ENCODE results near the gene RLN3. TPM values are rescaled to one million over a fixed set of nuclear protein-coding genes. Genes with fewer than 3 reads are reported as not detected.
A peak's percentile ranks its signal among the peaks of the same experiment; 100 is the strongest.

Gene RLN3
- total RNA-seq: not detected in 2 replicates
- long read RNA-seq: 0 reads

- no peak for DNase-seq (ENCODE audit: extremely low spot score, unreplicated experiment)
- Mint-ChIP-seq H3K4me1 (ENCODE audit: unreplicated experiment) (peaks cover 9% of the 10 kb centered on the region), H3K27me3 (ENCODE audit: unreplicated experiment) (peaks cover 7% of the 10 kb centered on the region), H3K27ac (ENCODE audit: unreplicated experiment) (no peak within 1 kb of the TSS), H3K4me3 (ENCODE audit: unreplicated experiment) (no peak within 1 kb of the TSS), H3K36me3 (ENCODE audit: unreplicated experiment) (no peaks in the 10 kb centered on the region), H3K9me3 (ENCODE audit: unreplicated experiment) (no peaks in the 10 kb centered on the region)
- TF ChIP-seq CTCF (IDR thresholded peaks at IDR 0.05): no peak
These were observed at the start of gene RLN3 for GRCh38 chr19:14027856-14028450. Gene RLN3 (plus strand): TSS chr19:14028148. CDS start chr19:14028205, 57 bp downstream.

GRCh38 chr19:13978351-13979243, 49.4 kb upstream of the RLN3 start:
- Mint-ChIP-seq H3K9me3 (ENCODE audit: unreplicated experiment) (no peaks in the 10 kb centered on the region), H3K27me3 (ENCODE audit: unreplicated experiment) (no peaks in the 10 kb centered on the region), H3K36me3 (ENCODE audit: unreplicated experiment) (peaks cover 19% of the 10 kb centered on the region), H3K4me1 (ENCODE audit: unreplicated experiment) (peaks cover 4% of the 10 kb centered on the region), H3K27ac (ENCODE audit: unreplicated experiment) (no peak overlapping the region), H3K4me3 (ENCODE audit: unreplicated experiment) (peak overlapping the region; percentile 48)
- no peak for TF ChIP-seq CTCF (IDR thresholded peaks at IDR 0.05)
- DNase-seq (ENCODE audit: extremely low spot score, unreplicated experiment): no peak

- H3K9me3 Mint-ChIP-seq (ENCODE audit: unreplicated experiment): no peaks in the 10 kb centered on the region
- no peak for DNase-seq (ENCODE audit: extremely low spot score, unreplicated experiment)
- peaks cover 4% of the 10 kb centered on the region for H3K4me1 Mint-ChIP-seq (ENCODE audit: unreplicated experiment)
- H3K36me3 Mint-ChIP-seq (ENCODE audit: unreplicated experiment): peaks cover 14% of the 10 kb centered on the region
- H3K27ac Mint-ChIP-seq (ENCODE audit: unreplicated experiment): no peak overlapping the region
- H3K27me3 Mint-ChIP-seq (ENCODE audit: unreplicated experiment): no peaks in the 10 kb centered on the region
- no peak for TF ChIP-seq CTCF (IDR thresholded peaks at IDR 0.05)
- H3K4me3 Mint-ChIP-seq (ENCODE audit: unreplicated experiment): no peak overlapping the region
These were observed 48.7 kb upstream of the RLN3 start for GRCh38 chr19:13979244-13979615.

- H3K4me1 Mint-ChIP-seq (ENCODE audit: unreplicated experiment): peaks cover 4% of the 10 kb centered on the region
- H3K27ac Mint-ChIP-seq (ENCODE audit: unreplicated experiment): no peak overlapping the region
- no peak overlapping the region for H3K4me3 Mint-ChIP-seq (ENCODE audit: unreplicated experiment)
- DNase-seq (ENCODE audit: extremely low spot score, unreplicated experiment): no peak
- peaks cover 11% of the 10 kb centered on the region for H3K36me3 Mint-ChIP-seq (ENCODE audit: unreplicated experiment)
- TF ChIP-seq CTCF (IDR thresholded peaks at IDR 0.05): no peak
- H3K27me3 Mint-ChIP-seq (ENCODE audit: unreplicated experiment): no peaks in the 10 kb centered on the region
- H3K9me3 Mint-ChIP-seq (ENCODE audit: unreplicated experiment): no peaks in the 10 kb centered on the region
These were observed 48.3 kb upstream of the RLN3 start for GRCh38 chr19:13979686-13980085.

- H3K4me1 Mint-ChIP-seq (ENCODE audit: unreplicated experiment): peaks cover 6% of the 10 kb centered on the region
- no peak for TF ChIP-seq CTCF (IDR thresholded peaks at IDR 0.05)
- H3K36me3 Mint-ChIP-seq (ENCODE audit: unreplicated experiment): peaks cover 11% of the 10 kb centered on the region
- H3K4me3 Mint-ChIP-seq (ENCODE audit: unreplicated experiment): no peak overlapping the region
- no peak overlapping the region for H3K27ac Mint-ChIP-seq (ENCODE audit: unreplicated experiment)
- H3K27me3 Mint-ChIP-seq (ENCODE audit: unreplicated experiment): no peaks in the 10 kb centered on the region
- H3K9me3 Mint-ChIP-seq (ENCODE audit: unreplicated experiment): no peaks in the 10 kb centered on the region
- DNase-seq (ENCODE audit: extremely low spot score, unreplicated experiment): no peak
These were observed 47.6 kb upstream of the RLN3 start for GRCh38 chr19:13980340-13980739.

All from osteocyte (in vitro differentiated cells).